ENCODE measurements around the gene CDH4.

DNA sequence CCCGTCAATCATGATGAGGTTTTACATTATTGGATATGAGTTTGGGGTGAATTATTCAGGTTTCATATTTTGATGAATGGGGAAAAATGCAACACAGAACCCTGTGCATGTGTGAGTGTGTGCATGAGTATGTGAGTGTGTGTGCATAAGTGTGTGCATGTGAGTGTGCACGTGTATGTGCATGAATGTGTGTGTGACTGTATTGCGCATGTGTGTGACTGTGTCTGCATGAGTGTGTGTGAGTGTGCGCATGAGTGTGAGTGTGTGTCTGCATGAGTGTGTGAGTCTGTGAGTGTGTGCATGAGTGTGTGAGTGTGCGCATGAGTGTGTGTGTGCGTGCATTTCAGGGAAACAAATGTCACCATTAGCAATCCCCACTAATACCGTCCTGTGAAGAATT is 18.5 kb upstream of the CDH4 start:
- TF ChIP-seq EZH2 (IDR thresholded peaks at IDR 0.05; ENCODE audit: borderline replicate concordance, low read depth, low read length, severe bottlenecking) = no peak
- TF ChIP-seq, protein P1, sequence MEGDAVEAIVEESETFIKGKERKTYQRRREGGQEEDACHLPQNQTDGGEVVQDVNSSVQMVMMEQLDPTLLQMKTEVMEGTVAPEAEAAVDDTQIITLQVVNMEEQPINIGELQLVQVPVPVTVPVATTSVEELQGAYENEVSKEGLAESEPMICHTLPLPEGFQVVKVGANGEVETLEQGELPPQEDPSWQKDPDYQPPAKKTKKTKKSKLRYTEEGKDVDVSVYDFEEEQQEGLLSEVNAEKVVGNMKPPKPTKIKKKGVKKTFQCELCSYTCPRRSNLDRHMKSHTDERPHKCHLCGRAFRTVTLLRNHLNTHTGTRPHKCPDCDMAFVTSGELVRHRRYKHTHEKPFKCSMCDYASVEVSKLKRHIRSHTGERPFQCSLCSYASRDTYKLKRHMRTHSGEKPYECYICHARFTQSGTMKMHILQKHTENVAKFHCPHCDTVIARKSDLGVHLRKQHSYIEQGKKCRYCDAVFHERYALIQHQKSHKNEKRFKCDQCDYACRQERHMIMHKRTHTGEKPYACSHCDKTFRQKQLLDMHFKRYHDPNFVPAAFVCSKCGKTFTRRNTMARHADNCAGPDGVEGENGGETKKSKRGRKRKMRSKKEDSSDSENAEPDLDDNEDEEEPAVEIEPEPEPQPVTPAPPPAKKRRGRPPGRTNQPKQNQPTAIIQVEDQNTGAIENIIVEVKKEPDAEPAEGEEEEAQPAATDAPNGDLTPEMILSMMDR (IDR thresholded peaks at IDR 0.05; ENCODE audit: borderline replicate concordance, extremely low read depth, low read length, poor library complexity, severe bottlenecking) = no peak
